Testis (tissue), 3 donors: ENCODE data around the gene LCNL1. TPM values are rescaled to one million over a fixed set of nuclear protein-coding genes. Genes with fewer than 3 reads are reported as not detected.
A peak's percentile ranks its signal among the peaks of the same experiment; 100 is the strongest.

Experiments used
- DNase-seq: peaks from one replicate; pipeline ENCODE4 v3.0.0-alpha.2; 2019
- H3K27ac ChIP-seq, 2 donors: fragments of 200-600 bp; sonication (generic); one replicate each; pipeline ENCODE4 v1.5.1; 2019
- H3K27me3 ChIP-seq: fragments of 200-600 bp; sonication (generic); one replicate; pipeline ENCODE4 v1.5.1; 2019
- H3K36me3 ChIP-seq: fragments of 200-600 bp; sonication (generic); one replicate; pipeline ENCODE4 v1.5.1; 2017; ENCODE audit warnings: low read depth; ENCODE audit errors: missing control alignments
- H3K4me1 ChIP-seq: fragments of 200-600 bp; sonication (generic); one replicate; pipeline ENCODE4 v1.5.1; 2019
- H3K4me3 ChIP-seq, 2 donors: fragments of 200-600 bp; sonication (generic); one replicate each; pipeline ENCODE4 v1.5.1; 2017 to 2019
- H3K9me3 ChIP-seq: fragments of 200-600 bp; sonication (generic); one replicate; pipeline ENCODE4 v1.5.1; 2017
- POLR2A ChIP-seq: fragments of 450-650 bp; IDR thresholded peaks from one replicate; pipeline ENCODE4 v1.6.1; 2017; ENCODE audit warnings: antibody characterized with exemption, mild to moderate bottlenecking, moderate library complexity
- WGBS, 2 donors: methylation state at CpG; one replicate each; pipeline ENCODE4 v1.1.5; 2018; 5-methylcytosine and 5-hydroxymethylcytosine counted together
- intact Hi-C: fragments of 100-400 bp; cut with DNase I; formaldehyde crosslinking; loops from one replicate; pipeline ENCODE4 v1.15.1; 2023; ENCODE audit warnings: low total_unique reads
- polyA plus RNA-seq: library from polyadenylated mRNA; stranded (reverse); fragments of 350-450 nt; fragmentation: Illumina TruSeq; extraction: RNeasy Lipid Tissue Mini Kit (QIAGEN cat#74804); gene quantifications from one replicate; pipeline ENCODE4 v1.2.3, GENCODE V29; 2014; ENCODE audit warnings: low read depth, low replicate concordance; ENCODE audit not compliant: insufficient read depth
- total RNA-seq, 2 donors: library from RNA; depleted of rRNA; stranded (reverse); fragments of >200 nt; gene quantifications; one replicate each; pipeline ENCODE4 v1.2.3, GENCODE V29; 2016
- TF ChIP-seq, protein P1 (sequence below), 3 experiments: fragments of 450-650 bp in 2 of 3; fragments of 200-600 bp in 1 of 3; sonication (generic) in 1 of 3; IDR thresholded peaks; one replicate each; pipeline ENCODE4 v1.5.1; 2016 to 2019; ENCODE audit warnings: antibody characterized with exemption in 3 of 3, mild to moderate bottlenecking in 2 of 3, moderate library complexity in 1 of 3

Gene LCNL1
- total and polyA plus RNA-seq, 3 donors from 2014 or later: 17.5 to 131 (median 59.3) TPM

DNA sequence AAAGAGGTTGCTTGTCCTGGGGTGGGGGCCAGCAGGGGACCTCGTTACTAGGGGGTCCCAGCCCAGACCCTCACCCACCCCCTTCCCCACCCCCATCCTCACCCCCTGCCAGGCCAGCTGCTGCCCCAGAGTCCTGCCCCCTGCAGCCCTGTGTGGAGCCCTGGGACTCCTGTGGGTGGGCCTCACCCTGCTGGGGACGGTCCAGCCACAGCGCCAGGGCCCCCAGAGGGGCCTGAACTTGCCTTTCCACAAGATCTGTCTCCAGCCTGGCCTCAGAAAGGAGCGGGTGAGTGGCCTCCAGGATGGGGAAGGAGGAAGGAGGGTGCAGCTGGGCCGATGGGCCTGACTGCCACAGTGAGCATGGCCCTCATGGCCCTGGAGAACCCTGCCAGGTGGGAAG is 13.0 kb upstream of the LCNL1 start:
- WGBS, 2 donors: 27 to 45% methylated on average over 2 to 5 of the region's 5 CpGs
- no peaks in the 10 kb centered on the region for H3K36me3 ChIP-seq
- intact Hi-C loops: no loop called here
- DNase-seq: no peak
- H3K4me1 ChIP-seq: peaks cover 72% of the 10 kb centered on the region
- no peaks in the 10 kb centered on the region for H3K27me3 ChIP-seq
- H3K9me3 ChIP-seq: no peaks in the 10 kb centered on the region
- TF ChIP-seq POLR2A: no peak
- TF ChIP-seq, protein P1, sequence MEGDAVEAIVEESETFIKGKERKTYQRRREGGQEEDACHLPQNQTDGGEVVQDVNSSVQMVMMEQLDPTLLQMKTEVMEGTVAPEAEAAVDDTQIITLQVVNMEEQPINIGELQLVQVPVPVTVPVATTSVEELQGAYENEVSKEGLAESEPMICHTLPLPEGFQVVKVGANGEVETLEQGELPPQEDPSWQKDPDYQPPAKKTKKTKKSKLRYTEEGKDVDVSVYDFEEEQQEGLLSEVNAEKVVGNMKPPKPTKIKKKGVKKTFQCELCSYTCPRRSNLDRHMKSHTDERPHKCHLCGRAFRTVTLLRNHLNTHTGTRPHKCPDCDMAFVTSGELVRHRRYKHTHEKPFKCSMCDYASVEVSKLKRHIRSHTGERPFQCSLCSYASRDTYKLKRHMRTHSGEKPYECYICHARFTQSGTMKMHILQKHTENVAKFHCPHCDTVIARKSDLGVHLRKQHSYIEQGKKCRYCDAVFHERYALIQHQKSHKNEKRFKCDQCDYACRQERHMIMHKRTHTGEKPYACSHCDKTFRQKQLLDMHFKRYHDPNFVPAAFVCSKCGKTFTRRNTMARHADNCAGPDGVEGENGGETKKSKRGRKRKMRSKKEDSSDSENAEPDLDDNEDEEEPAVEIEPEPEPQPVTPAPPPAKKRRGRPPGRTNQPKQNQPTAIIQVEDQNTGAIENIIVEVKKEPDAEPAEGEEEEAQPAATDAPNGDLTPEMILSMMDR (IDR thresholded peaks at IDR 0.05): no peak
- peak overlapping the region; percentile 57 to 76 for H3K27ac ChIP-seq
- no peak overlapping the region for H3K4me3 ChIP-seq

DNA sequence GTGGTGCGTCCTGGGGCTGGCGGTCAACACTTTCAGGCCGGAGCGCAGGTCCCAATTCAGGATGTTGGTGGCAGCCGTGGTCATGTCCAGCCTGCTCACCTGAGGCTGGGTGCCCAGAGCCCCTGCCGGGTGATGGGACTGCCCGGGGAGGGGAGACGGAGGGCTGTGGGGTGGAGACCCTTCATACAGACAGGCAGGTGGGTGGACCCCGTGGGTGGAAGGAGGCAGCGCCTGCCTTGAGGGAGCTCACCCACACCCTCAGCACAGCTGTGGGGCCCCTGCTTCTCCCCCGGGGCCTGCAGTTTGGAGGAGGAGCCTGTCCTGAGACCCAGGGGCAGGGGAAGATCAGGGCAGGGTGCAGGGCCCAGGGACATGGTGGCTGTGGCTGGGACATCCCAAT is 12.4 kb upstream of the LCNL1 start:
- H3K27ac ChIP-seq: peak overlapping the region in 1 of 2 donors; percentile 76
- 76% methylated on average over 11 of the region's 11 CpGs; no CpG with 5 or more reads in 1 of the 2 donors for WGBS, 2 donors
- no peaks in the 10 kb centered on the region for H3K36me3 ChIP-seq

DNA sequence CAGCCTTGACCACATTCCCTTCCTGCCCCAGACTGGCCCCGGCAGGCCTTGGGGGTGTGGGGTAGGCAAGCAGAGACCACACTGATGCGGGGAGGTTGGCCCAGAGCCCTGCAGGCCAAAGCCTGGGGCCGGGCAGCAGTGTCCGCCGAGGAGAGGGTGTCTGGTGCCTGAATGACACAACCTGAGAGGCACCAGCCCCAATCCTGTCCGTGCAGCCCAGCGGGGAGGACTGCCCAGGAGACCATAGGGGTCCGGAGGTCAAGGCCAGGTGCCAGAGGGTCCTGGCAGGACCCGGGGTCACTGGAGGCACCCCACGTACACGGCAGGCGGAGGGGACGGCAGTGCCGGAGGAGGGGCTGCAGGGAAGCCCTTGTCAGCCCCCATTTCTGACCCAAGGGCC is 11.0 kb upstream of the LCNL1 start:
- peaks cover 81% of the 10 kb centered on the region for H3K4me1 ChIP-seq
- H3K4me3 ChIP-seq: no peak overlapping the region
- WGBS, 2 donors: 37 to 59% methylated on average over 9 to 14 of the region's 14 CpGs
- no peaks in the 10 kb centered on the region for H3K27me3 ChIP-seq
- DNase-seq: no peak
- peak overlapping the region; percentile 70 to 76 for H3K27ac ChIP-seq
- intact Hi-C loops: no loop called here
- no peak for TF ChIP-seq POLR2A
- TF ChIP-seq, protein P1 (IDR thresholded peaks at IDR 0.05): no peak
- no peaks in the 10 kb centered on the region for H3K36me3 ChIP-seq
- H3K9me3 ChIP-seq: no peaks in the 10 kb centered on the region

More for the DNA sequence above, 12.4 kb upstream of the LCNL1 start:
- Histone ChIP-seq H3K9me3 (no peaks in the 10 kb centered on the region), H3K4me1 (peaks cover 77% of the 10 kb centered on the region), H3K27me3 (no peaks in the 10 kb centered on the region), H3K4me3 (no peak overlapping the region)
- TF ChIP-seq POLR2A: no peak
- TF ChIP-seq, protein P1 (IDR thresholded peaks at IDR 0.05): no peak
- intact Hi-C loops: no loop called here
- no peak for DNase-seq

DNA sequence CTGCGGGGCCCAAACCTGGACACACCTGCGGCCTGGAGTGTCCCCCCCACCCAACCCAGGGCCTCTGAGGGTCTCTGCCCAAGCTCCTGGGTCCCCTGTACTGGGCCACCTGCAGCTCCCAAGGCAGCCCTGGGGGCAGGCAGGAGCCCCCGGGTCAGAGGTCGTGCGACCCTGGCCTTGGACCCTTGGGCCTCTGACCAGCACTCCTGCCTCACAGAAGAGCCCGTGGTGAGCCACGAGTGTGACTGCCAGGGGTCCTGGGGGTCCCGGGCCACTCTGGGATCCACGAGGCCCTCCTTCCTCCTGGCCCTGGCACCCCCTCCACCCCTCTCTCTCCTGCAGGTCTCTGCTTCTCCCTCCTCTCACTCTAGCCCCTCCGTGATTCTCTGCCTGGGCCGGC is 10.5 kb upstream of the LCNL1 start:
- intact Hi-C loops: no loop called here
- no peak for DNase-seq
- Histone ChIP-seq H3K9me3 (no peaks in the 10 kb centered on the region), H3K4me3 (no peak overlapping the region), H3K4me1 (peaks cover 85% of the 10 kb centered on the region), H3K36me3 (no peaks in the 10 kb centered on the region), H3K27ac (peak overlapping the region; percentile 70 to 76), H3K27me3 (no peaks in the 10 kb centered on the region)
- WGBS, 2 donors: 70 to 71% methylated on average over 2 to 11 of the region's 11 CpGs
- no peak for TF ChIP-seq POLR2A

DNA sequence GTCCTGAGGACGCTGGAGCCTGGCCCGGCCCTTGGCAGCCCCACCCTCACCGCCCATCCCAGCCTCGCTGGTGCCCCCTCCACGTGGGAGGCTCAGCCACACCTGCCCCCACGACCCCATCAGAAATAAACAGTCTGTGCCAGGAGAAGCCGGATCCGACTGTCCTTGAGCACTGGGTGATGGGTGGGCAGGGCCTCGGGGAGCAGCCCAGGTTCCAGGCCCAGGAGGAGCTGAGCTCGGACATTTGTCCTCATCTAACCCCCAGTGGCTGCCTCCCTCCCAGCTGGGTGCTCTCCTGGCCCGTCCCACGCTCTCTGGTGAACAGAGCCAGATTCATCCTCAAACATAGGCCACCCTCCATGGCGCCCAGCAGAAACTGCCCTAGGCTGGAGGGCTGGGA is 10.1 kb upstream of the LCNL1 start:
- Histone ChIP-seq H3K27me3 (no peaks in the 10 kb centered on the region), H3K27ac (peak overlapping the region; percentile 70 to 76), H3K36me3 (no peaks in the 10 kb centered on the region), H3K4me3 (no peak overlapping the region), H3K9me3 (no peaks in the 10 kb centered on the region), H3K4me1 (peaks cover 85% of the 10 kb centered on the region)
- TF ChIP-seq POLR2A: no peak
- TF ChIP-seq, protein P1 (IDR thresholded peaks at IDR 0.05): no peak
- intact Hi-C loops: no loop called here
- 32 to 52% methylated on average over 11 to 13 of the region's 13 CpGs for WGBS, 2 donors
- DNase-seq: no peak
